SK-N-MC (cell line): ENCODE data around the gene GNA15.

Experiments used
- DNase-seq: peaks from one replicate; pipeline ENCODE4 v3.0.0-alpha.2; 2011; ENCODE audit warnings: low read depth, low spot score
- H3K27ac ChIP-seq: fragments of 200-600 bp; sonication (generic); 2 replicates; pipeline ENCODE4 v1.5.1; 2016; ENCODE audit warnings: mixed run types
- H3K36me3 ChIP-seq: fragments of 200-600 bp; sonication (generic); 2 replicates; pipeline ENCODE4 v1.6.1; 2017; ENCODE audit warnings: antibody characterized with exemption, low read length, mixed read lengths; ENCODE audit not compliant: insufficient read depth
- H3K4me3 ChIP-seq: fragments of 200-600 bp; sonication (generic); 2 replicates; pipeline ENCODE4 v1.5.1; 2016
- H3K9ac ChIP-seq: fragments of 200-600 bp; sonication (generic); 2 replicates; pipeline ENCODE4 v1.8.0; 2017; ENCODE audit warnings: mixed run types, mixed read lengths; ENCODE audit not compliant: insufficient read length
- H3K9me3 ChIP-seq: fragments of 200-600 bp; sonication (generic); 2 replicates; pipeline ENCODE4 v1.6.1; 2017; ENCODE audit warnings: low read depth, mild to moderate bottlenecking, antibody characterized with exemption, low read length, moderate library complexity, mixed read lengths
- EZH2 ChIP-seq: fragments of 200-600 bp; sonication (generic); IDR thresholded peaks from one replicate; pipeline ENCODE4 v1.6.1; 2017; ENCODE audit warnings: antibody characterized with exemption
- FOXP2 ChIP-seq: optimal IDR thresholded peaks from 2 replicates; pipeline ENCODE3; 2011; ENCODE audit warnings: mild to moderate bottlenecking, moderate library complexity; ENCODE audit not compliant: insufficient read depth; ENCODE audit errors: extremely low read length, control extremely low read depth
- POLR2AphosphoS5 ChIP-seq: IDR thresholded peaks from 2 replicates; pipeline ENCODE4 v1.6.1; 2012; ENCODE audit warnings: mild to moderate bottlenecking, low read depth, low read length, borderline replicate concordance

The GNA15 gene

DNA sequence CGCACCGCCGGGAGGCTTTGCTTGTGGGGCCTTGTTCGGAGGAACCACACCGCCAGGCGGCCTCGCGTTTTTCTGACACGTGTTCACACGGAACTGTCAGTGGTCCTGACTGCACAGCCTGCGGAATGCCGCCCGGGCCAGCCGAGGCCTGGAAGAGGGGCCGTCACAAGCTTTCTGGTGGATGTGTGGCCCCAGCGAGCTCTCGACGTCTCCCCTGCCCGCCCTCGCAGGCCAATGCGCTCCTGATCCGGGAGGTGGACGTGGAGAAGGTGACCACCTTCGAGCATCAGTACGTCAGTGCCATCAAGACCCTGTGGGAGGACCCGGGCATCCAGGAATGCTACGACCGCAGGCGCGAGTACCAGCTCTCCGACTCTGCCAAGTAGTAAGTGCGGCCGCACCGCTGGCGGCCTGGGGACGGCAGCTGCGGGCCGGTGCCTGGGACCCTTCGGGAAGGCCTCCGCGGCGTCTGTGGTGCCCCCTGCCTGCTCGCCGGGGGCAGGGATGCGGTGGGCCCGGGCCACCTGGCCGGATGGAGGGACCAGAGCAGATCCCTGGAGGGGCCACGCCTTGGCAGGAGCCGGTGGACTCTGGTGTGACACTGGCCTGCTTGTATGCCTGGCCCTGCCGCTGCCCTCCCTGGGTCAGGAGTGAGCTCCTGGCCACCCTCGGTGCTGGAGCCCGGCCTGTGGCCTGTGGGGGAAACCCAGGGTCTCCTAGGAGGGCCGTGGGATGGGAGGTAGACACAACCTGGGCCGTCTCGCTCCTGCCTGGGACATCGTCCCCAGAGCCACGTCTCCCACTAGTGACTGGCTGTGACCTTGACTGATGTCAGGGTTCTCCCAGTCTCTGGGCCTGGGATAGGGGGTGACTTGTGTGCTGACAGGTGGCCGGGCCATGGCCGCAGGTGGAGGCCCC is 22.5 kb upstream of the GNA15 start:
- DNase-seq, result no peak
- no peaks in the 10 kb centered on the region for H3K36me3 ChIP-seq
- no peak overlapping the region for H3K4me3 ChIP-seq
- H3K27ac ChIP-seq, result no peak overlapping the region
- H3K9me3 ChIP-seq, result no peaks in the 10 kb centered on the region
- H3K9ac ChIP-seq, result no peak overlapping the region
- TF ChIP-seq EZH2 (no peak), FOXP2 (no peak), POLR2AphosphoS5 (no peak)

DNA sequence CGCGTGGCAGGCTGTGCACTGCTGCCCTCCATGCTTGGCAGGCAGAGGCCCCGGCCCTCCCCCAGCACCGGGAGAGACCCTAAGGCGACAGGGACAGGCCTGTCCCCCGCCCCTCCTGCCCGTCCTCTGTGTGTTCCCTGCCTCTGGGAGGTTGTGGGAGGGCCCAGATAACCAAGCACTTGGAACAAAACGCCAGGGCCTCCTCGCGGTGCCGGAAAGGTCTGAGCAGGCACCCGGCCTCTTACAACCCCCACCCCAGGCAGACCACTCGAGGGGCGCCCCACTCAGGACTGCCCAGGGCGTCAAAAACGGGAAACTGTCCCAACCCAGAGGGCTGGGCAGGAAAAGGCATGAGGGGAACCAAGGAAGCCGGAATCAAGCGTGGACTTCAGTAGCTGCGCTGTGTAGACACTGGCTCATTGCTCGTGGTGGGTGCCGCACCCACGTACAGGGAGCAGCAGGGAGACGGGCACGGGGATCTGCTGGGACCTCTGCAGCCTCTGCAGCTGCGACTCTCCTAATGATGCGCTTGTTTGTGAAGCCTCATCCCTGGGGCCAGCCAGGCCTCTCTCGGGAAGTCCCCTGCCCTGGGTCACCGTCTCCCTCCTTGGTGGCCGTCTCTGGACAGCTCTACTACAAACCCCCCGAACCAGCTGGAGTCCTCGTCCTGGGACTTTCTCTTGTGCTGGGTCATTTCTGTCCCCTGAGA is 21.7 kb upstream of the GNA15 start:
- DNase-seq, result no peak
- TF ChIP-seq FOXP2 (no peak), EZH2 (no peak), POLR2AphosphoS5 (no peak)
- Histone ChIP-seq H3K27ac (no peak overlapping the region), H3K36me3 (no peaks in the 10 kb centered on the region), H3K9ac (no peak overlapping the region), H3K4me3 (no peak overlapping the region), H3K9me3 (no peaks in the 10 kb centered on the region)

DNA sequence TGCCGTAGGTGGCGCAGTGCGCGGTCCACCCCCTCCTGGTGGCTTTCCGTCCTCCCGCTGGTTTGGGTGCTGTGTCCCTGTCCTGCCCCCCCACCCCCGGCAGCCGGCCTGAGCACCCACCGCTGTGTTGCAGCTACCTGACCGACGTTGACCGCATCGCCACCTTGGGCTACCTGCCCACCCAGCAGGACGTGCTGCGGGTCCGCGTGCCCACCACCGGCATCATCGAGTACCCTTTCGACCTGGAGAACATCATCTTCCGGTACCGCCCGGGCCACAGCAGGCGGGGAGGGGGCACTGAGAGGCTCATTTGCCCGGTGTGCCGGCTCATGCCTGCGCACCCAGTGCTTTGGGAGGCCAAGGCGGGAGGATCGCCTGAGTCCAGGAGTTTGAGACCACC is 21.0 kb upstream of the GNA15 start:
- no peak for TF ChIP-seq FOXP2
- no peaks in the 10 kb centered on the region for H3K9me3 ChIP-seq
- no peak overlapping the region for H3K27ac ChIP-seq
- no peak overlapping the region for H3K4me3 ChIP-seq
- H3K9ac ChIP-seq, result no peak overlapping the region
- no peaks in the 10 kb centered on the region for H3K36me3 ChIP-seq
- no peak for DNase-seq

DNA sequence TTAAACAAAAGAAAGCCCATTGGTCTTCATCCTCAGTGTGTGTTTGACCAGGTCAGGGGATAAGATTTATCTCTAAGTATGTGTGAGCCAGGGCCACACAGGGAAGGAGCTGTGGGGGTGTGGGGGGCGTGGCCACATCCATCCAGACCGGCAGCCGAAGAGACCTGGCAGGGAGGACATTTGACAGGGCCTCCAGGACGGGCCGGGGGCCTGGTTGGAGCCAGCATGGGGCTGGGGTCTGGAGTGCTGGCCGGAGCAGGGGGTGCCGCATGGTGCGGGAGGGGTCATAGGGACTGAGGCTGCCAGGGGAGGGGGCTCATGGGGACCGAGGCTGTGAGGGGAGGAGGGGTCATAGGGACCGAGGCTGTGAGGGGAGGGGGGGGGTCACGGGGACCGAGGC is 20.4 kb upstream of the GNA15 start:
- Histone ChIP-seq H3K36me3 (no peaks in the 10 kb centered on the region), H3K9me3 (no peaks in the 10 kb centered on the region), H3K9ac (no peak overlapping the region), H3K4me3 (no peak overlapping the region), H3K27ac (no peak overlapping the region)
- TF ChIP-seq EZH2, result no peak
- no peak for TF ChIP-seq POLR2AphosphoS5
- TF ChIP-seq FOXP2, result no peak
- DNase-seq, result no peak

DNA sequence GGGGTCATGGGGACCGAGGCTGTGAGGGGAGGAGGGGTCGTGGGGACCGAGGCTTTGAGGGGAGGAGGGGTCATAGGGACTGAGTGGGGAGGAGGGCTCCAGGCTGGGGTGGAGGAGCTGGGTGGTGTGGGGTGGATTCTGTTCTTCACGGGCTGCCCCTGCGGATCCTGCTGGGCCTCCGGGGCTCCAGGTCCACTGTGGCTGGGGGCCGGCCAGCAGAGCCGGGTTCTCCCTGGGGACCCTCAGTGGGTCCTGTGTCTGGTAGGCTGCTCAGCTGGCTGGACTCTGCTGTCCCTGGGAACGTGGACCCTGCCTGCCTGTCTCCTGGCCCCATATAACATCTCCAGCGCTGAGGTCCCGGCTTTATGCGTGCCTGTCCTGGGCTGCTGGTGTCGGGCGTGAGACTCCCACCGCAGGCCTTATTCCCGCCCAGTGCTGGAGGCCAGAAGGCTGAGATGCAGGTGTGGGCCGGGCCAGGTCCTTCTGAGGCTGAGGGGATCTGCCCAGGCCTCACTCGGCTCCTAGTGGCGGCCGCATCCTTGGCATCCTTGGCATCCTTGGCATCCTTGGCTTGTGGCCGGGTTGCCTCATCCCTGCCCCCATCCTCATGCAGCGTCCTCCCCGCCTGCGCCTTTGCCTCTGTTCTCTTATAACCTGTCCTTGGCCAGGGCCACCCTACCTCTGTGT is 19.8 kb upstream of the GNA15 start:
- no peak for DNase-seq
- H3K36me3 ChIP-seq, result no peaks in the 10 kb centered on the region
- no peak overlapping the region for H3K4me3 ChIP-seq
- no peaks in the 10 kb centered on the region for H3K9me3 ChIP-seq
- TF ChIP-seq POLR2AphosphoS5 (no peak), EZH2 (no peak), FOXP2 (no peak)
- no peak overlapping the region for H3K9ac ChIP-seq
- H3K27ac ChIP-seq, result no peak overlapping the region

DNA sequence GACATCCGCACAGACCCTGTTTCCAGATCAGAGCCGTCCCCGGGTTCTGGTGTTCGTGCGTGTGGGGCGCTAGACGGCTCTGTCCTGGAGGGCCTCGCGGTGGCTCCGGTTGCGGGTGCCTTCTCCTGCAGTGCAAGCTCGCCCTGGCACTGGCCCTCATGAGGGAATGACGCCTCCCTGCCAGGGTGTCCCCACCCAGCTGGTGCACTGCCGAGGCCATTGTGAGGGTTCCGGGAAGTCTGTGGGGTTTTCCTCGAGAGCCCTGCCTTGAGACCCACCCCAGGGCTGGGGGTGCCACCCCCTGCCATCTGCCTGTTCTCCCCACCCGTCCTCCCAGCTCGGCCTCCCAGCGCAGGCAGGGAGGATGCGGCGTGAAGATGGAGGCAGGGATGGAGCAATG is 19.2 kb upstream of the GNA15 start:
- Histone ChIP-seq H3K9me3 (no peaks in the 10 kb centered on the region), H3K27ac (no peak overlapping the region), H3K36me3 (no peaks in the 10 kb centered on the region), H3K9ac (no peak overlapping the region), H3K4me3 (no peak overlapping the region)
- DNase-seq, result no peak
- no peak for TF ChIP-seq FOXP2
- no peak for TF ChIP-seq POLR2AphosphoS5
- TF ChIP-seq EZH2, result no peak

DNA sequence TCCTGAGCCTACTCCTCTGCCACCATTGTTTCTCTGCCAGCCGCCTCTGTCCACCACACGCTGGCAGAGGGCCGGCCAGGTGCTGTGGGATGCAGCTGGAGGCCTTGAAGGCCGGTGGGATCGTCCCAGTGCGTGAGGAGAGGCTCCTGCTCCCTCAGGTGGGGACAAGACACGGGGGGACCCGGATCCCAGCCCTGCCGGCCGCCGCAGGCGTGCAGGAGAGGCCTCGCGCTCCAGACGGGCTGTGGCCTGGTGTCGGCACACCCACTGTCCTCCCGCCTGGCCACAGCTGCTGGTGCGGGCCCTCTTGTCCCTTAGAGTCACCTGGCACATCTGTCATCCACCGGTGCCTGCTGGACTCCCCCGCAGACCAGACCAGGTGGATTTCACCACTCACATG is 18.1 kb upstream of the GNA15 start:
- DNase-seq, result no peak
- H3K27ac ChIP-seq, result no peak overlapping the region
- H3K4me3 ChIP-seq, result no peak overlapping the region
- H3K36me3 ChIP-seq, result no peaks in the 10 kb centered on the region
- TF ChIP-seq POLR2AphosphoS5 (no peak), EZH2 (no peak), FOXP2 (no peak)
- H3K9ac ChIP-seq, result no peak overlapping the region
- no peaks in the 10 kb centered on the region for H3K9me3 ChIP-seq
